Endothelial cell of hepatic sinusoid (primary cell): ENCODE results near the gene PPL.
"Not testable (repeated sequence)": the region's sequence is repeated elsewhere in the genome, so short reads cannot be mapped to it uniquely, and the experiment has no call there.

Experiments
- in situ Hi-C: cut with HindIII; loops from 2 replicates; pipeline ENCODE4 v1.10.0; 2017; ENCODE audit warnings: low sequenced_read_pairs

PPL gene

DNA sequence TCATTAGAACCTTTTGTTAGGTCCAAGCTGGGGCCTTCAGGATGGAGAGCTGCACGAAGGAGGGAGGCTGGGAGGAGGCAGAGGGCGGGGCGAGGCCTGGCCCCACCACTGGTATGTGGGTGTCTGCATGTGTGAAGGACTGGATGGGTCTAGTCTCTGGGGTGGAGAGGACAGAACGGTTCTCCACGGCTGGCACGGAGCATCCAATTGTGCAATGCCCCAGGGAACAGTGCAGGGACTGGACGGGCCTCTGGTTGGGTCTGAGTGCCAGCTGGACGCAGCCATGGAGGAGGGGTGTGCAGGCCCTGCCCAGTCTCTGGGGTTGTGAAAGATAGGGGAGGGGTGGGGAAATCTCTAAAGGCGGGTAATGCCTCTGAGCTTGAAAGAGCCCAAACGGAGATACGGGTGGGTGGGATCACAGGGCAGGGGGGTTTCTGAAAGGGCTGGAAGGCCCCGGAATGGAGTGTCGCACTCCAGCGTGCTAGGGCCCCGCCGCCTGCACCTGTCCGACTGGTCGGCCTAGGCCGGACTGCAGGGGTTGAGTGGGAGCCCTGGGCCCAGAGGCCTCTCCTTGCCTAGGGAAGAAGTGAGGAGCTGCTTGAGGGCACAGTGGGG lies 1.6 kb downstream of the PPL start:
- in situ Hi-C loops = no loop called here

DNA sequence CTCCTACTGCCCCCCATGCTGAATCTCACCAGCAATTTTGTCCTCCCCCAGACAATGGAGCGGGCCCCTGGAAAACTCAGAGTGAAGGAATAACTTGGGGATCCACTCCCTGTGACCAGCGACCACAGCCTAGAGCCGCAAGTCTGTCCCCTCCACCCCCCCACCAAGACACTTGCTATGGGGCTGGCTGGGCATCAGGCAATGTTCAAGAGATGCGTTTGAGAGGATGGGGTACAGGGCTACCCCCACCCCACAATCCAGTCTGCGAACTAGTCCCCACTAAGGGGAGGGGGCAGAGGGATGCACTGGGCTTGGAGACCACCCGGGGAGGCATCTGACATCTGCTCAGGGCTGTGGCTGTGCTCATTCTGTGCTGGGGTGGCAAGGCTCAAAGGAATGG lies 2.4 kb downstream of the PPL start:
- in situ Hi-C loops = no loop called here

DNA sequence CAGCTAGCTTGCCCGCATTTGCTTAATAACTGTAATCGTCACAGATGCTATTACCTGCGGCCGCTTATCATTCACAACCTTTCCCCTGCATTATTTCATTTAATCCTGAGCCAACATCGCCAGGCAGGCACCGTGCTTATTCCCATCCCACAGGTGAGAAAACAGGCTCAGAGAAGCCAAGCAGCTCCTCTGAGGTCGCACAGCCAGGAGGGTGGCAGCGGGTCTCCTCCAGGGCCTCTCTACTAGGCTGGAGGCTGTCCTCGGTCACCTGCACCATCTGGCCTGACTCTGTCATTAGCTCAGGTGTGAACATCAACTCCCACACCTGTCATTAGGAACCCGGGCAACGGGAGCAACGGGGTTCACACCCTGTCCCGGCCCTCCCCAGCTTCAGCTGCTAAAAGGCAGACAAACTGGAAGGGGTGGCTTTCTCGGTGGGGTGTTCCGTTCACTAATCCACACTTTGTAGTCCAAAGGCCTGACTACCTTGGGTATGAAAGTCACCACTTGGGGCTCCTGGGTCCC lies 3.0 kb downstream of the PPL start:
- in situ Hi-C loops = no loop called here

DNA sequence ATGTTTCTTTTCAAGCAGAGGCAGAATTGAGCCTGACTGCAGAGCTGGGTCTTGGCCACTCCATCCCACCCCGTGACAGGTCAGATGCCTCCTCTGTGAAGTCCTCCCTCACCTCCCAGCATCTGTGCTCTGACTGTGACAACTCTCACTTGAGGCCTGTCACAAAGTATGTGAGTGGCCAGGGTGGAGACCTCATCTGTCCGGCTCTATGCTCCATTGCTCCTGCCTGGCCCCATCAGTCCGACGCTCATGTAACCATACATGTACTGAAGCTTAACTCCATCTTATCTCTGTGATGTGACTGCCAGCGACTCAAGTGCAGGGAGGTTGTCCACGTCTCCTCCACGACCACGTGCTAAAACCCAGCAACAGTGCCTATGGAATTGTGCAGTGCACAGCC lies 3.5 kb downstream of the PPL start:
- in situ Hi-C loops = no loop called here

DNA sequence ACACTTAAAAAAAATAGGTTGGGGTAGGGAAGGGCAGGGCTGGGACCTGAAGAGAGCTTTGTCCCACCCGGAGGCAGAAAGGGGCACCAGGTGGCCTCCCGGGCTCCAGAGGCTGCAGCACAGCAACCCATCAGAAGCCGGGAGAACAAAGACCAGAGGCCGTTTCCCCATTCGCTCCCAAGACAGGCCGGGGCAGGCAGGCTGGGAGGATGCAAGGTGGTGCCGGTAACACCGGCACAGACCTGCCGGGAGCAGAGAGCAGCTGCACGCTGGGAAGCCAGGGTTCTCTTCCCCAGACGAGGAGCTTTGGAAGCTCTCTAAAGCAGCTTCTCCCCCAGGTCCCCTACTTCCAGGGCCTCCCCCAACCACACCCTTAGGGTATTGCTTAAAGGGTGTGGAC lies 5.6 kb downstream of the PPL start:
- in situ Hi-C loops = no loop called here

DNA sequence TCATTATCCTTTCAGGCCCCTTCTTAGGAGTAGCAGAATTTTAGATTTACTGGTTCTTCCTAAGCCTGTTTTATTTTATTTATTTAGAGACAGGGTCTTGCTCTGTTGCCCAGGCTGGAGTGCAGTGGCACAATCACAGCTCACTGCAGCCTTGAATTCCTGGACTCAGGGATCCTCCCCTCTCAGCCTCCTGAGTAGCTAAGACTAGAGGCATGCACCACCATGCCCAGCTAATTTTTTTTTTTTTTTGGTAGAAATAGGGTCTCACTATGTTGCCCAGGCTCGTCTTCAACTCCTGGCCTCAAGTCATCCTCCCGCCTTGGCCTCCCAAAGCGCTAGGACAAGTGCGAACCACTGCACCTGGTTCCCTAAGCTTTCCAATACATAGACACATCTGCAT lies 7.3 kb downstream of the PPL start:
- in situ Hi-C loops = not testable (repeated sequence)

DNA sequence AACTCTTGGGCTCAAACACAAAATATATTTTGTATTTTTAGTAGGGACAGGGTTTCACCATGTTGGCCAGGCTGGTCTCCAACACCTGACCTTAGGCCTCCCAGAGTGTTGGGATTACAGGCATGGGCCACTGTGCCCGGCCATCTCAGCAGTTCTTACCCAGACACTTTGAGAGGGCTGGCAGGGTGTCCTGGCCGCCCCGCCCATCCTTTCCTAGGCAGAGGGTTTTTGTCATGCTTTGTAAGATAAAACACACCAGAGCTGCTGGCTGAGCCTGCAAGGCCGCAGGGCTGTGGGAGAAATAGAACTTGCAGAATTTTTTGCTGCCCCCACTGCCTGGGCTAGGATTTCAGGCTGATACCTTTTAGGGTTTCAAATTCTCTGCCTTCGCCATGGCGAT lies 8.7 kb downstream of the PPL start:
- in situ Hi-C loops = no loop called here

DNA sequence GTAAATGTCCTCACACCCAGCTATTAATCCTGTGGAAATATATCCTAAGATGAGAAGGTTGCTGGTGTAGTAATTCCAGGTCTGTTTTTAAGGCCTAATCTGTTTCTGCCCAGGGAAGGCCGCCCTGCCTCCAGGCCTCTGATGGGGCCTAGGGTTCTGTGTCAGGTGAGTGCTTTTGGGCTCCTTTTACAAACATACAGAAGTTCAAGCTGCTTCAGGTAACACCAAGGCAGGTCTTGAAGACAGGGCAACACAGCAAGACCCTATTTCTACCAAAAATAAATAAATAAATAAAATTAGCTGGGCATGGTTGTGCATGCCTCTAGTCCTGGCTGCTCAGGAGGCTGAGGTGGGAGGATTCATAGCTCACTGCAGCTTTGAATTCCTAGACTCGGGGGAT lies 9.3 kb downstream of the PPL start:
- in situ Hi-C loops = no loop called here

DNA sequence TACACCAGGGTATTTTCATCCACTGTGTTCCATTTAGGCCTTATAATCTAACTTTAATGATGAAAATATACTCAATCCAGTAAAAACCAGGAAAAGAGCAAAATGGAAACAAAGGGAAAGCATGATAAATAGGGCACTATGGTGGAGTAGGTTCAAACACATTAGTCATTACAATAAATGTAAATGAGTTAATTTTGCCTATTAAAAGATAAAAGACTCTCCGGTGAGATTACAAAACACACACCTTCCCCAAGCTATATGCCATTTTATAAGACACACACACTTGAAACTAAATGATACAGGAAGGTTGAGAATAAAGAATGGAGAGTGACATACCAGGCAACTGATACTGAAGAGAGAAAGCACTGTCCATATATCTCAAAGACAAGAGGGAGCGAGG lies 10.0 kb downstream of the PPL start:
- in situ Hi-C loops = no loop called here

DNA sequence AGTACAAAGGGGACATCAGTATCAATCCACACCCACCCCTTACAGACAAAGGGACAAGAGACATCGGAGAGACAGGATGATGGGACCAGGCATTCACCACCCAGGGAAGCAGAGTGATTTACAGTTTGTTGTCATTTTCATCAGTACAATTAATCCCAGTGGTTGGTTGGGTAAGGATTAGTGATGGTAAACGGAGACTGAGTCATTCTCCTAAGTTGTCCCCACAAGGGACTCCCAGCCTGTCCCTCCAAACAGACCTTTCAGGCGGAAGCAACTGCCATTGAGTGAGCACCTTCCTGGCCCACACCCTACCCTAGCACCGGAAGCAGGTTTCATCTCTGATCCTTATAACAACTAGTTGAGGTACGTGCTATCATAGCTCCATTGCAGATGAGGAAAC lies 11.2 kb downstream of the PPL start:
- in situ Hi-C loops = no loop called here

DNA sequence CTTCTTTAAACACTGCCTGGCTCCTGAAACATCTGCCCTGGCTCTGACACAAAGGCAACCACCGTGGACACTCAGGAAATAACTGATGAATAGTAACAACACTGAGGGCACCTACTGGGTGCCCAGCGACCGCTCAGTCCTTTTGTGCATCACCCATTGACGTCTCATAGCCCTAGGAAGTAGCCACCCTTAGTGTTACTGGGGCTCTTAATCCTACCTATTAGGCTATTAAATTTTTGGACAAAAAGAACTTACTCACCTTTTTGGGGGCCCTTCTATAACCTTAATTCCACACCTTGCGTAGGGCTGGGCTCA lies 11.7 kb downstream of the PPL start:
- in situ Hi-C loops = no loop called here

DNA sequence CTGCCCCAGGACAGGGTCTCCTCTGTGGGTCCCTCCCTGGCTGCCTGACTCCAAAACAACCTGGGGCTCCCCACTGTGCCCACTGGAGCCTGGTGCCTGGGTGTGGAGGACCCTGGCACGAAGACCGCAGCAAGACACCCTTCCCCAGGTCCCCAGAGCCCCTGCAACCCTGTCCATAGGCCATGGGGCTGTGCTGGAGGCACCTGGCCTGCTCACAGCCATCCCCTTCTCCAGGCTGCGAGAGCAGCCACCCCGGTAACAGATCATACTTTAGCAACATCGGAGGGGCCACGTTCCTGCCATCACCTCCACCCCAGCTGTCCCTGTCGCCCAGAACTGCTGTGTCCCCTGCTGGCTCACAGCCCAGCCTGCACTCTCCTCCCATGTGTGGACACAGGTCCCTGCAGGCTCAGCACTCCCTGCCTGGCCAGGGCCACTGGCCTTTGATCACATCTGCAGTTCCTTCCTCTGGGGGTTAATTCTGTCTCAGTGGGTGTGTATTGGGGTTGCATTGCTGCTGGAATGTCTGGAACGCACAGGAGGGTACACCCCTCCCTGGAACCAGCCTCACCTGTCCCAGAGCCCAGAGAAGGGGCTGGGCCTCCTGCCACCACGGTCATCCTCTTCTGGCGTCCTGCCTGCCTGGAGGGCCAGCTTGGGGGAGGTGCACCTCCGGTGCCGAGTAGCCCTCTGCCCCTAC lies 12.2 kb downstream of the PPL start:
- in situ Hi-C loops = no loop called here

DNA sequence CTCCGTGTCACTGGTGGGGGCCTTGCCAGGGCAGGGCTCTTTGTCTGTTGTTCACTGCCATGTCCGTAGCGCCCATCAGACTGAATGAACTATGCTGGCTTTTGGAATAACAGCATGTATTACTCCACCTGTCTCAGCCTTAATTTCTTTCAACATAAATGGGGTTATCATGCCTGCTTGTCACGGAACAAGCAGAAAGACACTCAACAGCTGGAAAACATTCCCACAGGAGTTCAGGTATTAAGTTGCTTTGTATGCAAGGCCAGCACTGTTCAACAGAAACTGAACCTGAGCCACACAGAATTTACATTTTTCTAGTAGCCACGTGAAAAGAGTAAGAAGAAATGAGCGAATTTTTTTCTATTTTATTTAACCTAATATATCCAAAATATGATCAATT lies 13.1 kb downstream of the PPL start:
- in situ Hi-C loops = no loop called here

DNA sequence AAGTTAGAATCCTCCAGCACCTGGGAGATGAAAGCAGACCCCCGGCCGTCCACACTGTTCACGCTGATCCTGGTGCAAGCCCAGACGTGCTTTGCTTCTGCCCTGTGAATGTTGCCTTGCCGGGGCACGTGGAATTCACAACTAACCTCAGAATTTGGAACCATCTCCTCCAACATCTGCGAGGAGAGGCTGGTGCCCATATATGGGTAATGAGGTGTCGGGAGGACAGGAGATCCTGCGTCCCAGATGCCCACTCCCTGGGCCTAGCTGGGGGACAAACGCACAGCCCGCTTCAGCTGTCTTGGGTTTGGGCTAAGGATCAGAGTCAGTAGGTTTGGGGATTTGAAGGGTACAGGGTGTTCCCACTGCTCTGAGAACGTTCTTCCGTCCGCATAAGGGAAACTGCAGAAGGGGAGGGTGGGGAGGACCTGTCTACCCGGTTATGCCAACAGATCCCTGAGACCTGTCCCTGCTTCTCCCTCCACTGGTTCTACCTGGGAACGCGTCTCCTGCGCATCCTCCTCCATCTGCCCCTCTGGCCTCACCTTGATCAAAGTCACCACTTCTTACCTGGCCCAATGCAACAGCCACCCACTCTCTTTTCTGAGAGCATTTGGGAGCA lies 14.1 kb downstream of the PPL start:
- in situ Hi-C loops = no loop called here

DNA sequence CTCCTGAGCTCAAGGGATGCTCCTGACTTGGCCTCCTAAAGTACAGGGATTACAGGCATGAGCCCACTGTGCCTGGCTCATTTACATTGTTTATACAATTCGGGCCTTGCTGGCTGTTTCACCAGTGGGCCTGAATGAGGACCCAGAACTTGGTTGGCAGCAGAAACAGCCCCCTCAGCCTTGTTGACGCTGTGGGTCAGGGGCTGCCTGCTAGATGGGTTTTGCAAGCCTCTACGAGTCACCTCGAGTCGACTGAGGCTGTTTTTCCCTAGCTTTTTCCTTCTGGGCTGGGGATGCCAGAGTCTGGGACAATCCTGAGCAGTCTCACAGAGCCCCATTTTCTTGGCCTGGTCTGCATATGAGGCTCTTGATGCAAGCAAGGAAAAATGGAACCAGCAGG lies 16.1 kb downstream of the PPL start:
- in situ Hi-C loops = no loop called here

DNA sequence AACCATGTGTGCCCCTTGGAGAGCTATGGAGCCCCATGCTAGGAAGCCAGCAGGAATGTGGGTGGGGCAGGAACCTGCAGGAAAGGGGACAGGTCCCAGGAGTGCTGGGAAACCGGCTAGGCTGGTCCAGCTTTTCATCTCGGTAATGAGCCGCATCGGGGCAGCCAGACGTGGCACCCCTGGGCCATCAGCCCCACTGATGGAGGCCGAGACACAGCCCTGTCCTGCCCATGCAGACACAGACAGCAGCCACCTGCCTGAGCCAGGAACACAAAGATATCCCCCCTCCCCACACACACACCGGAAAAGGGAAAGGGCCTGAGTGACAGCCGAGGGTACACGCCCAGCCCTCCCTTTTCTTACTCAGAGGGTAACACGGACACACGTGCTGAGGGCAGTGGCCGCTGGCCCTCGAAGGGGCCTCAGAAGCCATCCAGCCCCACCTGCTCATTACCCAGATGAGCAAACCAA lies 18.1 kb downstream of the PPL start:
- in situ Hi-C loops = no loop called here

DNA sequence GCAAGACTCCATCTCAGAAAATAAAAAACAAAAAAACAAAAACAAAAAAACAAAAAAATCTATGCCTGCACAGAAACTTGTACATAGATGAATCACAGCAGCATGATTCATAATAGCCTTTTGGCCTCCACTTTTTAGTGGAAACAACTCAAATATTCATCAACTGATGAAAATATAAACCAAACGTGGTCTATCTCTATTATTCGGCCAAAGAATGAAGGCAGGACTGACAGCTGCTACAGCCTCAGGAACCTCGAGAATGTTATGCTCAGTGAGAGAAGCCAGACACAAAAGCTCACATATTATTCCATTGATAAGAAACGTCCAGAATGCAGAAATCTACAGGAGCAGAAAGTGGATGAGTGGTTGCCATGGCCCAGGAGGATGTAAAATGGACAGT lies 19.8 kb downstream of the PPL start:
- in situ Hi-C loops = no loop called here

DNA sequence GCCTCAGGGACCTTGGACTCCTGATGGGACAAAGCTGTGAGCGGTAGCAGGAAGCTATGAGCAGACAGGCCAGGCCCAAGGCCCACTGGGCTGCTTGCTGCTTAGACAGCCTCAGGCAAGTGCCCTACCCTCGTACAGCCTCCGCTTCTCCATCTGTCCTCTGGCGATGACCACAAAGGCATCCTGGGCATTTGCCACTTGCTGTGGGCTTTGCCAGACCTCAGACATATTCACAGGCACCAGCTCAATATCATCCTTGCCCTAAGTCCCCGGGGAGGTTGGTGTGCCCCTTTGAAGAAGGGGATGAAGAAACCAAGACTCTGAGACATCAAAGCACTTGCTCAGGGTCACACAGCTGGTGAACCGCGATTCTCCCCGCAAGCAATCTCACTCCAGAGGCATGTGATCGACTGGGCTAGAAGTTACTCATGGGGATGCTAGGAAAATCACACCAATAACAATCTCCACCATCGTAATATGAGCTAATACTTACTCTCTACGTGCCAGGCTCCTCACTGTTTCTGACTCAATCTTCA lies 21.7 kb downstream of the PPL start:
- in situ Hi-C loops = no loop called here

DNA sequence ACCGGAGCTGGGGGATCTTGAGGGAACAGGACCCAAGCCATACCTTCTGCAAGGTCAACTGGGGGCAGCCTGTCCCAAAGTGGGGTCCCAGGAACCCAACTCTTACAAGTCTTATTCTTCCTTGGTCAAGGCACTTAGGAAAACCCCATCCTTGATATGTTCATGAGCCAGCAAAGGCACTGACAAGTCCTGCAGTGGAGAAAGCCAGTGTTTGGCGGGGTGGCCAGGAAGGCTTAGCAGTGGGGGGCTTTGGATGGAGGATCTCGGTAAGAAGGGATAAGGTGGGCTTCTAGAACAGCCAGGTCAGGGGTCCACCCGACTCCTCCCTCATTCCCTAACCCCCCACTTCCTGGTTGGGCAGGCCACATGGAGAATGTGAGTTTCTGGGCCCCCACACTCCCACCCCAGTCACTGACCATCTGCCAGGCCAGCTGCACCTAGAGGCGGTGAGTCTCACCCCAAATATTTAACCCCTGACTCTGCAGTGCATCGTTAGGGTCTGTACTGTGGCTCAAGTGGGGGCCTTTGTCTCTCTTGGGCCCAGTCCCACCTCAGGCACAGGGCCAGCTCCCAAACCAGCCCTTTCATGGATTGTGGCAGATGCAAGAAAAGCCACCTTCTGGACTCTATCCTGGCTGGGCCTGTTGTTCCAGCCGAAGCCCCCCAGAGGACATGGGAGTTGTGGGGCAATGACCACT lies 22.3 kb downstream of the PPL start:
- in situ Hi-C loops = no loop called here

DNA sequence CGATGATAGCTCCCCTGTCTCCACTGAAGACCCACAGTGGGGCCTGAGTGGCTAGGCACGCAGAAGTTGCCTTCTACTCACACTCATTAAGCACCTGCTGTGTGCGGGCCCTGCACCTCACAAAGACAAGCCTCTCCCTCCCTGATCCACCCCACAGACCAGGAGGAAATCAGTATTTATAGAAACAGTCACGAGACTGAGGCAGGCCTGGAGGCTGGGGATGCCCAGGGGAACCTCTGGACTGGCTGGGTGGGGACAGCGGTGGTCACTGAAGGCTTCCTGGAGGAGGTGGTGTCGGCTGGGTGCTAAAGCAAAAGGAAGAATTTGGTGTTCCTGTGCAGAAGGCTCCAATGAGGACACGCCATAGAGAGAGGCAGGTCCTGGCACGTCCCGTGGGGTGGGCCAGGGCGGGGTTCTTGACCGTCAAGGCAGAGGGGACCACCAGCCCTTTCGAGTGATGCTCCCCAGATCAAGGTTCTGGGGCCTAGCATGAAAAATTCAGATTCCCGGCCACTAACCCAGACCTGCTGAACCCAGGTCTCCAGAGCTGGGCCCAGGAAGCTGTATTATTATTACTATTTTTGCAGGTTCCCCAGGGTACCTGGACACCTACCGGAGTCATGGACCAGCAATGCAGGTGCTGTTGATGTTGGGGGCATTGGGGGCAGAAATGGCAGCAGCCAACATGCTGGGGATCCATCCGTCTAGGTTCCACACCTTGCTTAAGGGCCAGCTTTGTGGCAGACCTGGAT lies 23.0 kb downstream of the PPL start:
- in situ Hi-C loops = no loop called here
